GM12878 (cell line): ENCODE measurements around the gene GSTCD. TPM values are rescaled to one million over a fixed set of nuclear protein-coding genes. Genes with fewer than 3 reads are reported as not detected.

Source experiments
- ATAC-seq: fragments of 200-7000 bp; cut with Tn5 transposase; 3 replicates; pipeline ENCODE4 v1.9.1; 2020; ENCODE audit warnings: mild to moderate bottlenecking, moderate library complexity
- BruUV-seq: library from RNA; stranded (reverse); fragments of 400-500 nt; replicated peaks from 2 replicates; lab custom pipeline; 2021; lab: Mats Ljungman, UMichigan
- CTCF ChIA-PET: fragments of 300-600 bp; sonication (Branson Sonifier 250); formaldehyde crosslinking; extraction: SDS; loops from one replicate; lab custom pipeline; 2021; ENCODE audit warnings: inconsistent platforms; lab: Yijun Ruan, JAX
- POLR2A ChIA-PET: fragments of 350-600 bp; formaldehyde crosslinking; extraction: SDS; loops from one replicate; lab custom pipeline; 2021; ENCODE audit warnings: inconsistent platforms; lab: Charles Lee
- RAD21 ChIA-PET: fragments of 300-600 bp; sonication (Branson Sonifier 250); formaldehyde crosslinking; loops from one replicate; lab custom pipeline; 2023; ENCODE audit warnings: antibody characterized with exemption; ENCODE audit not compliant: unreplicated experiment; lab: Charles Lee
- SMC1A ChIA-PET: fragments of 300-600 bp; sonication (Branson Sonifier 250); formaldehyde crosslinking; loops from one replicate; lab custom pipeline; 2023; ENCODE audit not compliant: unreplicated experiment, uncharacterized antibody; lab: Charles Lee
- DNase-seq: peaks from one replicate; pipeline ENCODE4 v3.0.0-alpha.2; 2011; ENCODE audit warnings: low read depth, low spot score
- FAIRE-seq: peaks from 3 replicates; lab custom pipeline; 2011; peaks lifted over from hg19 to GRCh38; lab: Jason Lieb, UNC
- H2AFZ ChIP-seq: 2 replicates; pipeline ENCODE4 v1.6.0; 2011; ENCODE audit warnings: low read depth, low read length, control low read depth; ENCODE audit not compliant: control insufficient read depth
- H3K27ac ChIP-seq: 2 replicates; pipeline ENCODE4 v1.5.1; 2011; ENCODE audit warnings: control low read depth; ENCODE audit not compliant: control insufficient read depth, insufficient read depth
- H3K27me3 ChIP-seq, 2 experiments: replicated peaks in 1 of 2; 2 replicates each; pipeline versions ENCODE4 v1.6.0 to v1.6.1; 2011; ENCODE audit warnings: low read length in 1 of 2; ENCODE audit not compliant: control insufficient read depth in 2 of 2, insufficient read depth in 2 of 2
- H3K36me3 ChIP-seq, 2 experiments: 2 replicates each; pipeline ENCODE4 v1.5.1; 2011; ENCODE audit warnings: low read length in 1 of 2; ENCODE audit not compliant: control insufficient read depth in 2 of 2, insufficient read depth in 2 of 2
- H3K4me1 ChIP-seq: 2 replicates; pipeline ENCODE4 v1.6.1; 2011; ENCODE audit warnings: mild to moderate bottlenecking, low read length, moderate library complexity, mixed read lengths; ENCODE audit not compliant: control insufficient read depth, insufficient read depth
- H3K4me2 ChIP-seq: 2 replicates; pipeline ENCODE4 v1.6.0; 2011; ENCODE audit warnings: control low read depth; ENCODE audit not compliant: control insufficient read depth, insufficient read depth
- H3K4me3 ChIP-seq: fragments of 200-600 bp; sonication (generic); 2 replicates; pipeline ENCODE4 v1.5.1; 2016
- H3K79me2 ChIP-seq: 2 replicates; pipeline ENCODE4 v1.6.0; 2011; ENCODE audit warnings: low read length; ENCODE audit not compliant: control insufficient read depth, insufficient read depth
- H3K9ac ChIP-seq: 2 replicates; pipeline ENCODE4 v1.8.0; 2011; ENCODE audit warnings: low read length, control low read depth, mixed read lengths; ENCODE audit not compliant: control insufficient read depth, insufficient read depth
- H3K9me3 ChIP-seq: replicated peaks from 3 replicates; pipeline ENCODE4 v1.5.1; 2011; ENCODE audit warnings: mild to moderate bottlenecking, low read length; ENCODE audit not compliant: control insufficient read depth, insufficient read depth
- H4K20me1 ChIP-seq: 2 replicates; pipeline ENCODE4 v1.6.0; 2011; ENCODE audit not compliant: control insufficient read depth, insufficient read depth
- ATF3 ChIP-seq: IDR thresholded peaks from 2 replicates; pipeline ENCODE4 v1.6.1; 2011; ENCODE audit warnings: low read depth, mild to moderate bottlenecking, low read length, moderate library complexity, borderline replicate concordance; ENCODE audit errors: extremely low read depth
- BCLAF1 ChIP-seq: fragments of 450-650 bp; IDR thresholded peaks from 2 replicates; pipeline ENCODE4 v1.6.1; 2017; ENCODE audit warnings: antibody characterized with exemption, mild to moderate bottlenecking, moderate library complexity
- BMI1 ChIP-seq: fragments of 450-650 bp; IDR thresholded peaks from 2 replicates; pipeline ENCODE4 v1.6.1; 2016; ENCODE audit warnings: mild to moderate bottlenecking, moderate library complexity, borderline replicate concordance
- FOS ChIP-seq: IDR thresholded peaks from 3 replicates; pipeline ENCODE4 v1.6.1; 2011; ENCODE audit warnings: borderline replicate concordance; ENCODE audit not compliant: insufficient read length; ENCODE audit errors: extremely low read depth
- FOXM1 ChIP-seq: IDR thresholded peaks from 2 replicates; pipeline ENCODE4 v1.6.1; 2012; ENCODE audit warnings: low read depth, mild to moderate bottlenecking, inconsistent platforms, low read length, moderate library complexity
- JUNB ChIP-seq: IDR thresholded peaks from 2 replicates; pipeline ENCODE4 v1.6.1; 2016; ENCODE audit warnings: antibody characterized with exemption, mild to moderate bottlenecking
- NFIC ChIP-seq: IDR thresholded peaks from 2 replicates; pipeline ENCODE4 v1.6.1; 2012; ENCODE audit warnings: low read depth, mild to moderate bottlenecking, inconsistent platforms, low read length, moderate library complexity
- NFXL1 ChIP-seq: fragments of 450-650 bp; IDR thresholded peaks from 2 replicates; pipeline ENCODE4 v1.6.1; 2017; ENCODE audit warnings: antibody characterized with exemption, mild to moderate bottlenecking, borderline replicate concordance
- POLR2A ChIP-seq: IDR thresholded peaks from 2 replicates; pipeline ENCODE4 v1.6.1; 2011; ENCODE audit warnings: low read depth, mild to moderate bottlenecking, low read length
- POLR2AphosphoS5 ChIP-seq: IDR thresholded peaks from 2 replicates; pipeline ENCODE4 v1.6.1; 2011; ENCODE audit warnings: mild to moderate bottlenecking, low read length, inconsistent platforms
- RBBP5 ChIP-seq: fragments of 200-600 bp; sonication (generic); conservative IDR thresholded peaks from 2 replicates; pipeline ENCODE4 v1.6.1; 2016
- SIN3A ChIP-seq: IDR thresholded peaks from 2 replicates; pipeline ENCODE4 v1.6.1; 2012; ENCODE audit warnings: low read depth, low read length, improper control_type of control experiment
- SUPT20H ChIP-seq: IDR thresholded peaks from 2 replicates; pipeline ENCODE4 v1.6.1; 2011; ENCODE audit warnings: low read depth, mild to moderate bottlenecking, low read length, moderate library complexity, borderline replicate concordance; ENCODE audit not compliant: control insufficient read depth
- ZNF622 ChIP-seq: fragments of 450-650 bp; IDR thresholded peaks from 2 replicates; pipeline ENCODE4 v1.6.1; 2017; ENCODE audit warnings: mild to moderate bottlenecking, inconsistent platforms
- WGBS: methylation state at CpG from one replicate; pipeline ENCODE4 v1.1.6; 2016; ENCODE audit warnings: low lambda C conversion rate; ENCODE audit not compliant: insufficient replicate concordance, insufficient coverage; ENCODE audit errors: missing lambda C conversion rate; 5-methylcytosine and 5-hydroxymethylcytosine counted together
- in situ Hi-C: fragments of 300-500 bp; cut with MboI; formaldehyde crosslinking; loops from 9 replicates; pipeline ENCODE4 v1.14.3; 2018; ENCODE audit warnings: mixed read lengths
- intact Hi-C: fragments of 100-400 bp; cut with micrococcal nuclease; formaldehyde crosslinking; loops from one replicate; pipeline ENCODE4 v1.14.2; 2022; ENCODE audit not compliant: unreplicated experiment
- polyA plus RNA-seq, 11 experiments: library from polyadenylated mRNA; depleted of rRNA in 4 of 11; unstranded in 6 of 11; stranded (reverse) in 5 of 11; fragments of >200 nt; fragmentation: Nextera tagmentation in 4 of 11; fragmentation: Illumina TruSeq in 1 of 11; extraction: Ambion mirVana in 4 of 11; extraction: Trizol in 1 of 11; gene quantifications; 1 replicate in 1 of 11; 2 replicates in 10 of 11; pipeline versions ENCODE4 v1.2.1 to v1.2.3, GENCODE V29; 2011 to 2016; ENCODE audit warnings: inconsistent platforms in 2 of 11, missing spikeins in 2 of 11, low read depth in 1 of 11
- total RNA-seq, 4 experiments: library from RNA; depleted of rRNA in 3 of 4; stranded (reverse); fragments of >200 nt in 3 of 4; fragmentation: Illumina TruSeq in 1 of 4; extraction: Trizol in 1 of 4; gene quantifications; 2 replicates each; pipeline versions ENCODE4 v1.2.1 to v1.2.3, GENCODE V29; 2013 to 2021
- TF ChIP-seq, protein P1 (sequence below): IDR thresholded peaks from 2 replicates; pipeline ENCODE4 v1.6.1; 2012; ENCODE audit warnings: improper control_type of control experiment, low read depth, low read length; ENCODE audit not compliant: insufficient replicate concordance
- TF ChIP-seq, protein P2 (sequence below): fragments of 150-350 bp; IDR thresholded peaks from 2 replicates; pipeline ENCODE4 v1.6.1; 2014; ENCODE audit warnings: mild to moderate bottlenecking, low read depth, low read length

GSTCD gene
- total and polyA plus RNA-seq, 10 of the 15 experiments (the other 5 are each of a cell fraction or from before 2014, with no cell fraction given): 4.3 to 28.4 (median 14.1) TPM

DNA sequence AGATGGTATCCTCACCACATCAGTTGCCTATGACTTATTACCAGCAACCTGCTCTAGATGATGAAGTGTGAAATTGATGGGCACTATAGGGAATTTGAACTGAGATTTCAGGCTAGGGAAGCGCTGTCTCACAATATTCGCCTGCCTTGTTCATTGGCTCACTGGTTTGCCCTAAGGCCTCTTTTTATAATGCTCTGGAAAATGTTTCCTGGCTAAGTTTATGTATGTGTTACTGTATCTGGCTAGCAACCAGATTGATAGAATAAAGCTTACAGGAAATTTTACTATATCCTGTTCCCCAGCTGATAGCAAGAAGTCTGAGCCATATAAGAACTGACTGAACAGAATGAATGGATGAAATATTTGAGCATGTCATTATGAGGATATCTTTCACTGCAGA lies 71.6 kb downstream of the GSTCD start:
- ChIA-PET CTCF (interaction anchor here (1.1 kb wide), 1 partner anchor 13 kb away, joined by 3 read pairs; no protein-coding TSS in a partner anchor), RAD21 (no interaction called here), SMC1A (interaction anchor here (1.5 kb wide), 1 partner anchor 11 kb away, joined by 3 read pairs; no protein-coding TSS in a partner anchor), POLR2A (no interaction called here)
- no peaks in the 10 kb centered on the region for H3K36me3 ChIP-seq
- no TSS peak for BruUV-seq
- ATAC-seq (no peak), FAIRE-seq (no peak), DNase-seq (no peak)
- no peaks in the 10 kb centered on the region for H3K9me3 ChIP-seq
- H3K79me2 ChIP-seq: no peaks in the 10 kb centered on the region
- no peak overlapping the region for H3K4me3 ChIP-seq
- H3K27ac ChIP-seq: no peak overlapping the region
- H2AFZ ChIP-seq: no peak overlapping the region
- in situ Hi-C loops: no loop called here
- no peak overlapping the region for H3K4me2 ChIP-seq
- no peaks in the 10 kb centered on the region for H3K27me3 ChIP-seq
- H3K9ac ChIP-seq: no peak overlapping the region
- intact Hi-C loops: no loop called here
- no peaks in the 10 kb centered on the region for H3K4me1 ChIP-seq
- no peaks in the 10 kb centered on the region for H4K20me1 ChIP-seq
- 90% methylated on average over 2 of the region's 2 CpGs for WGBS
- TF ChIP-seq NFXL1 (no peak), ZNF622 (no peak), POLR2A (no peak), BMI1 (no peak), RBBP5 (no peak), SUPT20H (no peak), FOS (no peak), SIN3A (no peak), FOXM1 (no peak), JUNB (no peak), BCLAF1 (no peak), NFIC (no peak), ATF3 (no peak), POLR2AphosphoS5 (no peak)
- TF ChIP-seq, protein P1, sequence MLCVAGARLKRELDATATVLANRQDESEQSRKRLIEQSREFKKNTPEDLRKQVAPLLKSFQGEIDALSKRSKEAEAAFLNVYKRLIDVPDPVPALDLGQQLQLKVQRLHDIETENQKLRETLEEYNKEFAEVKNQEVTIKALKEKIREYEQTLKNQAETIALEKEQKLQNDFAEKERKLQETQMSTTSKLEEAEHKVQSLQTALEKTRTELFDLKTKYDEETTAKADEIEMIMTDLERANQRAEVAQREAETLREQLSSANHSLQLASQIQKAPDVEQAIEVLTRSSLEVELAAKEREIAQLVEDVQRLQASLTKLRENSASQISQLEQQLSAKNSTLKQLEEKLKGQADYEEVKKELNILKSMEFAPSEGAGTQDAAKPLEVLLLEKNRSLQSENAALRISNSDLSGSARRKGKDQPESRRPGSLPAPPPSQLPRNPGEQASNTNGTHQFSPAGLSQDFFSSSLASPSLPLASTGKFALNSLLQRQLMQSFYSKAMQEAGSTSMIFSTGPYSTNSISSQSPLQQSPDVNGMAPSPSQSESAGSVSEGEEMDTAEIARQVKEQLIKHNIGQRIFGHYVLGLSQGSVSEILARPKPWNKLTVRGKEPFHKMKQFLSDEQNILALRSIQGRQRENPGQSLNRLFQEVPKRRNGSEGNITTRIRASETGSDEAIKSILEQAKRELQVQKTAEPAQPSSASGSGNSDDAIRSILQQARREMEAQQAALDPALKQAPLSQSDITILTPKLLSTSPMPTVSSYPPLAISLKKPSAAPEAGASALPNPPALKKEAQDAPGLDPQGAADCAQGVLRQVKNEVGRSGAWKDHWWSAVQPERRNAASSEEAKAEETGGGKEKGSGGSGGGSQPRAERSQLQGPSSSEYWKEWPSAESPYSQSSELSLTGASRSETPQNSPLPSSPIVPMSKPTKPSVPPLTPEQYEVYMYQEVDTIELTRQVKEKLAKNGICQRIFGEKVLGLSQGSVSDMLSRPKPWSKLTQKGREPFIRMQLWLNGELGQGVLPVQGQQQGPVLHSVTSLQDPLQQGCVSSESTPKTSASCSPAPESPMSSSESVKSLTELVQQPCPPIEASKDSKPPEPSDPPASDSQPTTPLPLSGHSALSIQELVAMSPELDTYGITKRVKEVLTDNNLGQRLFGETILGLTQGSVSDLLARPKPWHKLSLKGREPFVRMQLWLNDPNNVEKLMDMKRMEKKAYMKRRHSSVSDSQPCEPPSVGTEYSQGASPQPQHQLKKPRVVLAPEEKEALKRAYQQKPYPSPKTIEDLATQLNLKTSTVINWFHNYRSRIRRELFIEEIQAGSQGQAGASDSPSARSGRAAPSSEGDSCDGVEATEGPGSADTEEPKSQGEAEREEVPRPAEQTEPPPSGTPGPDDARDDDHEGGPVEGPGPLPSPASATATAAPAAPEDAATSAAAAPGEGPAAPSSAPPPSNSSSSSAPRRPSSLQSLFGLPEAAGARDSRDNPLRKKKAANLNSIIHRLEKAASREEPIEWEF: no peak
- TF ChIP-seq, protein P2, sequence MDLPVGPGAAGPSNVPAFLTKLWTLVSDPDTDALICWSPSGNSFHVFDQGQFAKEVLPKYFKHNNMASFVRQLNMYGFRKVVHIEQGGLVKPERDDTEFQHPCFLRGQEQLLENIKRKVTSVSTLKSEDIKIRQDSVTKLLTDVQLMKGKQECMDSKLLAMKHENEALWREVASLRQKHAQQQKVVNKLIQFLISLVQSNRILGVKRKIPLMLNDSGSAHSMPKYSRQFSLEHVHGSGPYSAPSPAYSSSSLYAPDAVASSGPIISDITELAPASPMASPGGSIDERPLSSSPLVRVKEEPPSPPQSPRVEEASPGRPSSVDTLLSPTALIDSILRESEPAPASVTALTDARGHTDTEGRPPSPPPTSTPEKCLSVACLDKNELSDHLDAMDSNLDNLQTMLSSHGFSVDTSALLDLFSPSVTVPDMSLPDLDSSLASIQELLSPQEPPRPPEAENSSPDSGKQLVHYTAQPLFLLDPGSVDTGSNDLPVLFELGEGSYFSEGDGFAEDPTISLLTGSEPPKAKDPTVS: no peak
